HG02571 (cell line): ENCODE measurements around the gene NODAL.

Experiments used
- ATAC-seq: cut with Tn5 transposase; IDR thresholded peaks from one replicate; pipeline ENCODE4 v1.9.1; 2021; ENCODE audit warnings: mild to moderate bottlenecking, moderate library complexity; ENCODE audit not compliant: unreplicated experiment

The NODAL gene

GRCh38 chr10:70465278-70465677 lies 23.8 kb upstream of the NODAL start:
- ATAC-seq = no peak

GRCh38 chr10:70462349-70462984 lies 21.0 kb upstream of the NODAL start:
- no peak for ATAC-seq

GRCh38 chr10:70461397-70462348 lies 20.2 kb upstream of the NODAL start:
- ATAC-seq = no peak

GRCh38 chr10:70459774-70460490 lies 18.5 kb upstream of the NODAL start:
- ATAC-seq = no peak

GRCh38 chr10:70459061-70459773 lies 17.7 kb upstream of the NODAL start:
- ATAC-seq = no peak

- ATAC-seq = no peak
These were observed 17.0 kb upstream of the NODAL start for GRCh38 chr10:70458329-70459060.

GRCh38 chr10:70457759-70458305 lies 16.4 kb upstream of the NODAL start:
- no peak for ATAC-seq

GRCh38 chr10:70456164-70456563 lies 14.7 kb upstream of the NODAL start:
- no peak for ATAC-seq

GRCh38 chr10:70455213-70455630 lies 13.7 kb upstream of the NODAL start:
- ATAC-seq = no peak

- no peak for ATAC-seq
These were observed 6.8 kb upstream of the NODAL start for GRCh38 chr10:70448236-70448635.

- no peak for ATAC-seq
These were observed 4.5 kb upstream of the NODAL start for GRCh38 chr10:70445718-70446657.

- ATAC-seq = no peak
These were observed 3.3 kb upstream of the NODAL start for GRCh38 chr10:70444744-70445143.

- no peak for ATAC-seq
These were observed 979 bp upstream of the NODAL start for GRCh38 chr10:70442332-70442988.

GRCh38 chr10:70441895-70442309 lies 421 bp upstream of the NODAL start:
- ATAC-seq = no peak

GRCh38 chr10:70440296-70441160 lies 953 bp downstream of the NODAL start:
- no peak for ATAC-seq

GRCh38 chr10:70437721-70438120 lies 3.8 kb downstream of the NODAL start:
- no peak for ATAC-seq
